GM18907 (cell line): ENCODE measurements around the gene GRIK3.
"Not testable (repeated sequence)": the region's sequence is repeated elsewhere in the genome, so short reads cannot be mapped to it uniquely, and the experiment has no call there.

Experiments
- ATAC-seq: cut with Tn5 transposase; IDR thresholded peaks from one replicate; pipeline ENCODE4 v1.9.1; 2021; ENCODE audit warnings: mild to moderate bottlenecking, moderate library complexity; ENCODE audit not compliant: unreplicated experiment

The GRIK3 gene

DNA sequence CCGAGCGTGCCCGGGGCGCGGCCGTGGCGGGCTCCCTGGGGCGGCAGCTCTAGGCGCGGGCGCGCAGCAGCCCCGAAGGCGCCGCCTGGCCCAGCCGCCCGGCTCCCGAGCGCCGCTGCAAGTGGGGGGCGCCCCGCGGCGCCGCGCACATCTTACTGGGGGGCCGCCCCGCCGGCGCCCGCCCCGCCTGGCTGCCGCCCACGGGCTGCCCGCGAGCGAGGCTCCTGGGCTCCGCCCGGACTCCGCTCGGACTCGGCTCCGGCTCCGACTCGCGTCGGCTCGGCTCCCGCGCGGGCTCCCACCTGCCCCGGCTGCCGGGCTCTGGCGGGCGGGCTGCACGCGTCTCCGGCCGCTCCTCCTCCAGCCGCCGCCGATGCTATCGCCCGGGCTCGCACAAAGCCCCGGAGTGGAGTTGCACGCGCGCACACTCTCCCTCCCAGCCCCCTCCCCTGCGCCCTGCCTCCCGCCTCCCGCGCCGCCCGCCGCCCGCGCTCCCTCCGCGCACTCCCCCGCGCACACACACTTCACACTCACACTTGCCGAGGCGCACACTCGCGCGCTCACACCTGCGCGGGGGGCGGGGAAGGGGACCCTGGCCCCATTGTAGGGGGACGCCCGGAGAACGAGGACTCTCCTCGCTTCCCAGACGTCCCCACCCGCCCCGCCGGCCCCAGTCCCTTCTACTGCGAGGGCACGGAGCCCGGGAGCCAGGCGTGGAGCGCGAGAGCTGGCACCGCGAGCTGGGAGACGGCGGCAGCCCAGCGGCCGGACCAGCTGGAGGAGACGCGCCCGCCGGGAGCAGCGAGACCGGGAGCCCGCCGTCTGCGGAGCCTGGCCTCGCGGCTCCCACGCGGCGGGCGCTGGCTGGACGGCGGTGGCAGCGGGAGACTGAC lies at the start of gene GRIK3:
Gene GRIK3, minus strand, starts transcription at position 395 of the 893 bp plus-strand sequence. CDS start 407 bp downstream, outside the sequence.
- no peak for ATAC-seq

DNA sequence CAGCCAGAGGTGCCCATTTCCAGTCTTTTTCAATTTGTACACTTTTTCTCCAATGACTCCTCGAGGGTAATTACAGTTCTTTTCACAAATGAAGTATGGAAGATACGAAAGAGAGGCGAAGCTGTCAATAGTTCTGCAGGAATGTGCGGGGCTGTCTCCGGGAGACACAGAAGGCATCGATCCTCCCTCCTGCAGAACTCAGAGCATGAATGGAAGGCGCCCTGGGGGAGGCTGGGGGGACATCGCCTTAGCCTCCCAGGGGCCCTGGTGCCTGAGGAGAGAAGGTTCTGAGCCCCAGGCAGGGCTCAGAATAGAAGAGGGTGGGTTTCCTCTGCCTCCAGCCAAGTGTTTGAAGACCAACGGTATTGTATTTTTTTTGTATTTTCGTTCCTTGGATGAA lies 49.7 kb upstream of the GRIK3 start:
- no peak for ATAC-seq

DNA sequence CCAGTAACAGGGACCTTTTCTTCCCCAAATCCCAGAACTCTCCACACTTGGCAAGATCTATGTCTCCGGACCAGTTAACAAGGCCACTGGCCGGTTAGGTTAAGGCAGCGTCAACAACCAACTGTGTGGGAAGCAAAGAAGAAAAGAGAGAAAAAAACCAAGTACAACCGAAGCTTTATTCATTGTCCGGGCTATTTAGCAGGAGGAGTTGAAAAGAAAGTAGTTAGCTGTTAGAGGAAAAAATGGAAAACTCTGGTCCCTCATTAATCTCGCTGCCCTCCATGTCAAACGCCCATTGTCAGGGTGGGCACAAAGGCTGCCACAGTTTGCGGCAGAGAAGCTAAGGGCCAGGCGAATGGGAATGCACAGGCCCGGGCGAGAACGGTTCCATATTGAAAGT lies 49.3 kb upstream of the GRIK3 start:
- no peak for ATAC-seq

DNA sequence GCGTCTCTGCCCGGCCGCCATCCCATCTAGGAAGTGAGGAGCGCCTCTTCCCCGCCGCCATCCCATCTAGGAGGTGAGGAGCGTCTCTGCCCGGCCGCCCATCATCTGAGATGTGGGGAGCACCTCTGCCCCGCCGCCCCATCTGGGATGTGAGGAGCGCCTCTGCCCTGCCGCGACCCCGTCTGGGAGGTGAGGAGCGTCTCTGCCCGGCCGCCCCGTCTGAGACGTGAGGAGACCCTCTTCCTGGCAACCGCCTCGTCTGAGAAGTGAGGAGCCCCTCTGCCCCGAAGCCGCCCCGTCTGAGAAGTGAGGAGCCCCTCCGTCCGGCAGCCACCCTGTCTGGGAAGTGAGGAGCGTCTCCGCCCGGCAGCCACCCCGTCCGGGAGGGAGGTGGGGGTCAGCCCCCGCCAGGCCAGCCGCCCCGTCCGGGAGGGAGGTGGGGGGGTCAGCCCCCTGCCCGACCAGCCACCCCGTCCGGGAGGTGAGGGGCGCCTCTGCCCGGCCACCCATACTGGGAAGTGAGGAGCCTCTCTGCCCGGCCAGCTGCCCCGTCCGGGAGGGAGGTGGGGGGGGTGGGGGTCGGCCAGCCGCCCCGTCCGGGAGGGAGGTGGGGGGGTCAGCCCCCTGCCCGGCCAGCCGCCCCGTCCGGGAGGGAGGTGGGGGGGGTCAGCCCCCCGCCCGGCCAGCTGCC lies 46.1 kb upstream of the GRIK3 start:
- ATAC-seq, result not testable (repeated sequence)

DNA sequence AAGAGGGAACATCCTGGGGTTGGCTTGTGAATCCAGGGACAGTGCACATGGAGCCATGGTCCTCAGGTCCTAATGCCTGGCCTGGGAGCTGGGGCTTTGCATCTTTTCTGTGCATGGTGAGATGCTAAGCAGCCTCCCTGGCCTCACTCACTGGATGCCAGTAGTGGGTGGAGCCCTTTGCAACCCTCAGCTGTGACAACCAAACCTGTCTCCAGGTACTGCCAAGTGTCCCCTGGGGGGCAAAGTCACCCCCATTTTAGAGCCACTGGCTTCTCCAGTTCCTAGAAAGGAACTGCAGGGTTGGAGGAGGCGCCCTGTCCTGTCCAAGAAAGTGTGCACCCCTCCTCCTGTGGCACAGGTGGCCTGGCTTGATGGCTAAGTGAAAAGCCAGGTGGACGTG lies 44.6 kb upstream of the GRIK3 start:
- no peak for ATAC-seq

DNA sequence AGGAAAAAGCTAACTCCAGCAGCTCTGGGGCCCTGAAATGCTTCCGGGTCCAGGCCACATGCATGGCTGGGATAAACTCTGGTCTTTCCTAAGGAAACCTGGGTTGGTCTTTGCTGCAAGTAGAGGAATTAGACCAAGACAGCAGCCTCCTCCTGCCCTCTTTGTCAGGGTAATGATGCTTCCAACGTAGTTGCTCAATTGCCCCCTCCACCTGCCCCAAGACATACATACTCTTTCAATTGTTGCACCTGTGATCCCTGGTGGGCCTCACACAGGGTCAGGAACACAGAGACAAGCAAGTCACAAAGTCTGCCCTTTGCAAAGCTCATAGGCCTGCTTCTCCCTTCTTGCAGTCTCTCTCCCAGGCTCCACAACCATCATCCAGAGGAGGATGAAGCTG lies 41.9 kb upstream of the GRIK3 start:
- no peak for ATAC-seq

DNA sequence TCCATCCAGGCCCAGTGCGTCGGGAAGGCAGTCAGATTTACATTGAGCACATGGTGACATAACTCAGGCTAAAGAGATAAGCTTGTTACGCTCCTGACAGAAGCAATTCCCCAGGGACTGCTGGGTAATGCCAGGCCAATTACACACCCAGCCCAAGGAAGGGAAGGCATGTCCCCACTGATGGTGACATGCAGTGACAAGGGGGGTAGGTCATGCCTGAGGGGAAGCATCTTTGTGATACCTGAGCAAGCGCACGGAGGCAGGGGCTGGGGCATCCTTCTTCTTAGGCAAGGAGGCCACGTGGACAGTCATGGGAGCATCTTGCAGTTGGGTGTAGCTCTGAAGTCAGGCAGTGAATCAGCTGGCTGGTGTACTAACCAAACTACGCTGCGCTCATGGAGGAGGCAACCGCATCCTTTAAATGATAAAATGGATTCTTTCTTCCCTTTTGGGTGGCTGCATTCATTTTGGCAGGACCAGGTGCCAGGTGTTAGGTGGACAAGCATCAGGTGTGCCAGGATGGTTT lies 39.6 kb upstream of the GRIK3 start:
- no peak for ATAC-seq

DNA sequence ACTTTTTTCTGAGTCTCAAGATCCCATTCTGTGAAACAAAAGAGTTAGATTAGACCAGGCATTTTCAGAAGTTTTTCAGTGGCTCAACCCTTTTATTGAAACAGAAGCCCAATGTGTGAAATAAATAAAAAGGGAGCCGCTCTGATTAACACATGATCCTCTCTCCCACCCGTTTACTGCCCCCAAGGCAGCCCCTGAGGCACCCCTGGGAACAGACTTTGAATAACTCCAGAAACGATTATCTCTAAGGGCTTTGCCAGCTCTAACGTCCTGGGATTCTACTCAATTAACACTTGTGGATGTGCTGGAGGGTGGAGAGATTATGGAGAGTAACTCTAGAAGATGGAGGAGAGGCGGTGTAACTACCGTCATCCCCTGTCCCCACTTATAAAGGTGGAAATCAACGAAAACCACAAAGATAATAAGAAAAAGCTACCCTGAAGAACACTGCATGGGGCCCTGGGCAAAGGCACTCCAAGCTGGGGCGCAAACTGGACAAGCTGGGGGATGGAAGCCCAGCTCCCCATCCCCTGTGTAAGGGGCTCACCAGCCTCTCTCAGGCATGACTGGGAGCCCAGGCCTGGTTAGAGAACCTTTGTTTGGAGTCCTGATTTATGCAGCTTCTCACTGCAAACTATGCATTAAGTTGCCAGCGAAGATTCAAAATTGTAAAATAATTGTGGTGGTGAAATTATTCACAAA lies 39.0 kb upstream of the GRIK3 start:
- no peak for ATAC-seq

DNA sequence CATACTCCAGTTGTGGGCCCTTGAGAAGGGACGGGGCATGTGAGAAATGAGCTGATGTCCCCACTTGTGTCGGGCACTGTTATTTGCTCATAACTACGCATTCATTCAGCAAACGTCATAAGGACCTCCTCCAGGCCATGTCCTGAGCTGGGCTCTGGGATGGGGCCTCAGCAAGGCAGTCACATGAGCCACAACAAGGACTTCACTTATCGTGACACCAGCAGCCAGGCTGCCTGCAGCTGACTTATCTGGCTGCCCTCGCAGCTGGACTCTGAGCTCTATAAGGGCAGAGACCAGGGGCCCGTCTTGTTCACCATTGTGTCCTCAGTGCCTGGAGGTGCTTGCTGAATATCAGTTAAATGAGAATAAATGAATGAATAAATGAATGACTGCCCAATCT lies 37.5 kb upstream of the GRIK3 start:
- ATAC-seq, result no peak

DNA sequence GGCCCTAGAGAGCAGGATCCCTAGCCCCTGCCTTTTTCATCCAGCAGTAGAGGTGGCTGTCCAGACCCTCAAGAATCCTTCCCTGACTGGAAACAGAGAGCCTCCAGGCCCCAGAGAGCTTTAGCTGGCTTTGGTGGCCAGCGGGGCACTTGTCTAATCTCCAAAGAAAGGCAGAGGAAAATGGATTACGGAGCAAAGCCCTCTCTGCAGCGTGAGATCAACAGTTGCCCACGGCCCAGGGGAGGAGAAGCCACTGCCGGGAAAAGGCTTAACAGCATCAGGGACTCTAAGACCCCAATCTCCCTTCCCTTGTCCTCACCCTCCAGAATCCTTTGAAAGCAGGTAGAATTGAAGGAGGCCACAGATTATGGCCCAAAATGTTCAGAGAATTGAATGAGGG lies 35.8 kb upstream of the GRIK3 start:
- no peak for ATAC-seq

DNA sequence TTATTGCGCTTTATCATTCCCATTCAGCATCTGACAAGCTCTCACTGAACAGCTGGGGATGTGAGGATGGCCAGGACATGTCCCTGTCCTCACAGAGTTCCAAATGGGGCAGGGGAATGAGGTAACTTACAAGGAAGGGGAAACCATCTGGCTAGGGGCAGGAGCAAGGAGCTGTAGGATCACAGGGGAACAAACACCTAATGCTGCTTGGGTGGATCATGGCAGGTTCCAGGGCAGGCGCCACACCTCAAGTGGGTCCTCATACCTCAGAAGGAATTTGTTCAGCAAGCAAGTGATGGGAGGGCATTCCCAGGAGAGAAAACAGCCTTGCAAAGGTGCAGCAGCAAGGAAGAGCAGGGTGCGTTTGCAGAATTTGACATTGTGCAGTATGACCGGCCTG lies 35.1 kb upstream of the GRIK3 start:
- no peak for ATAC-seq

DNA sequence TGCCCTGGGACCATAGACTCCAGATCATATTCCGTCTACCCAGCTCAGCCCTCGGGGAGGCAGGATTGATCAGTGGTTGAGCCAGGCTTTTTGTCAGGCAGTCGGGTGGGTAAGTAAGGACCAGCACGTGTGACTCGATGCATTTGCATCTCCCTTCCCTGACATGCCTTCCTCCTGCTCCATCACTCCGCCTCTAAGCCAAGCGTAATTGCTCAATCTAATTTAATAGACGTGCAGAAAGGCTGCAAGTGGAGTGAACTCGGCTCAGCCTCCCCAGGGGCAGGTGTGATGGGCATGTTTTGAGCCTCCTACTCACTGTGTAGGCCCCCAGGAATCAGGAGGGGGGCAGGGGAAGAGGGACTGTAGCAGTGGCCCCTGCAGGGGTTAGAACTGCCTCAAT lies 34.6 kb upstream of the GRIK3 start:
- no peak for ATAC-seq

DNA sequence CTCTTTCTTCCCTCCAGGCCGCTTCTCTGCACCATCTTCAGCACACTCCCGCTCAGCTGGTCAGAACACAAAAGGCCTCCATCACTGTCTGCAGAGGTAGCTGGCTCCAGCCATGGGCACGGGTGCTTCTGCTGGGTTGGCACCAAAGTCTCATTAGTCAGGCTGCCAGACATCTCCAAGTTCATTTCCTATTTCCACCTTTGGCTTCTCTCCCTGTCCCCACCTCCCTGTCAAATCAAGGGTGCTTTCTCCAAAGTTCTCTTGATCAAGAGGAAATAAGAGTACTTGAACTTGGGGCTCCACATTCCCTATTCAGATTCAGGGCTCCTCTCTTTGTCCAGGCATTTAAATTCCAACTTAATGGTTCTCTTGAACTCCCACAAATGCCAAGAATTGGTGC lies 33.9 kb upstream of the GRIK3 start:
- no peak for ATAC-seq

DNA sequence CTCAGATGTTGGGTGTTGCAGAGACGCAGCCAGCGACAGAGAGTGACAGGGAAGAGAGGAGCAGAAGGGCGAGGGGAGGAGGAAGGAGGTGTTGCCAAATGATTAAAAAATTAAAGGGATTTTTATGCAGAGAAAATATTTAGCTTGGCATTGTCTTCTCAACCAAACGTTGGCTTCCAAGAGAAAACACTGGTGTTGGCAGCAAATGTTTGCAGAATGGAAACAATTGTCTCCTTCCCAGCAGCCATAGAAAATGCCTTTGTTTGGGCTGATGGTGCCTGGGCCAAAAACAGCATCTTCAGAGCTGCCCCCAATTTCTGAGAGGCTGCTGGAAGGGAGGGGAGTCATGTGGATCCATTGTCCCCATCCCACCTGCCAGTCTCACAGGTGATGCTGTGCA lies 29.7 kb upstream of the GRIK3 start:
- no peak for ATAC-seq

DNA sequence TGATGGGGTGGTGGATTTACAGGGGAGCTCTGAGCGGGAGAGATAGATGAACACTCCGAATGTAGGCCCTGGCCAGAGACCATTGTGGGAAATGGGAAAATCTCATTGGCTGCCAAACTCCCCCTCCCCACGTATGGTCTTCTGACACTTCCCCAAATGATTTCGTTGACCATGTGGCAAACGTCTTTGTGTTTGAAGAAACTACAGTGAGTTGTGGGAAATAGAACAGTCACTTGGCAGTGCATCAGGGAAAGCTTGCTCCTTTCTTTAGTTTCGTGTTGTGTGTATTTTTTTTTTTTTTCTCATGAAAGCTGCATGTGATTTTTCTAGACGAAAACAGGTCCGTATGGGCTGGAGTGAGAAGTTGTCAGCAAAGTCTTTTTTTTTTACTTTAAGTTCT lies 25.0 kb upstream of the GRIK3 start:
- ATAC-seq, result no peak

DNA sequence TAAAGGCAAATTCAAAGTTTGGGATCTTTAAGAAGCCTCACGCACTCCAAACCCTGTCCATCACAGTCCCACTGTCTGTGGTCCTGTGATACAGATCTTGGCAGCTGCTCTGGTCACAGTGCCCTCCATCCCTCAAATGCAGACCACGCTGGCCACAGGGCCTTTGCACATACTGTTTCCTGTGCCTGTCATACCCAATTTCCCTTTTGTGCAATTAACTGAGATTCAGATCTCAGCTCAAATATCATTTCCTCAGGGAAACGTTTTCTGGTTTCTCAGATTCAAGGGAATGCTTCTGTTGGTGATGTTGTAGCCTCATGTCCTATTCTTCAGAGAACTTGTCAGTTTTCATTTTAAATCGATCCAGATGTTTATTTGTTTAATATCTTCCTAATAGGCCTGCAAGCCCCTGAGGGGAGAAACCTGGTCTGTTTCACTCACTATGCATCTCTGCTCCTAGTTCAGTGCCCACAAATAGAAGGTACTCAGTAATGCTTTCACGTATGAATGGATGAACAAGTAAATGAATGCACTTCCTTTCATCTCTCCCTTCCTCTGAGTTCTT lies 24.2 kb upstream of the GRIK3 start:
- ATAC-seq, result no peak

DNA sequence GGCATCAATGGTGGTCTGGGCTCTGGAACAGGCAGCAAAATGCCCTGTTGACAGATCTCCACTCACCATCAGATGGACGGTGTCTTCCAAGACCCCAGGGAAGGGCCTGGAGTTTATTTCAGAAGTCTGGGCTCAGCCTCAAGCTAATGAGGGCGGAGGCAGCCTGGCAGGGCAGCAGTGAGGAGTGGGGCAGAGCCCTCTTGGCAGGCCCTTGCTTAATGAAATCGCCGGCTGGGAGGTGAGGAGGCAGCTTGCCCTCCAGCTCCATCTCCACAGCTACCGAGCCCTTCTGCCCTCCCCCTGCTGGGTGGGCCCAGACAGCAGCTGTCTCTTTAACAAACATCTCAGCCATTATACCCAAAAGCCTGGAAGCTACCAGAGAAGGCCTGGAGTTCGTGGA lies 22.0 kb upstream of the GRIK3 start:
- no peak for ATAC-seq

DNA sequence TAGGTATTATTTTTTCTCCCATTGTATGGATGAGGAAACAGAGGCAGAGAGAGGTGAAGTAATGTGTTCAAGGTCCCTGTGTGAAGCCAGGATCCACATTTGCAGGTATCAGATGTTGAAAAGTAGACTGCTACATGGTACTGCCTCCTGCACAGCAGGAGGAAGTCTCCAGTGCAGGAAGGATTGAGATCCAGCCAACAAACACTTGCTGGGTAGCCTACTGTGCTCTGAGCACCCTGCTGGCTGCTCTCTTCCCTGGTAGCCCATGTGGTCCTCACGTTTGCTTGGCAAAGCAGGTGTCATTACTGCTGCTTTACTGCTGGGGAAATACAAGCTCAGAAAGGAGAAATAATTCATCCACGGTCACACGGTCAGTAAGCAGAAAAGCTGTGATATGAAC lies 21.3 kb upstream of the GRIK3 start:
- no peak for ATAC-seq

DNA sequence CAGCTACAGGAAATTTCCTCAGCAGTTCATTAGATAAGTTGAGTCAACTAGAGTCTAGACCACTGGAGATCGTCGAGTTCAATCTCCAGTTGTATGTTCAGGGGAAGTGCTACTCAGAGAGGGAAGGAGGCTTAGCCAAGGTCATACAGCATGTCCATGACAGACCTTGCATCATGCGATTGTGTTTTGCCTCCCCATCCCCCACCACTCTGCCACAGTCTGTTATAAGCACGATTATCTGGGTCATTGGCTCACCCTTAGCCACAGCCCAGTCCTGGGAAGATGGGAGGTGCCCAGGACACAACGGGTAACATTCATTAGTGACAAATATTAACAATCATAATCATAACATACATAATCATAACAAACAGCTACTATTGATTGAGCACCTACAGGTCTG lies 18.9 kb upstream of the GRIK3 start:
- ATAC-seq, result no peak

DNA sequence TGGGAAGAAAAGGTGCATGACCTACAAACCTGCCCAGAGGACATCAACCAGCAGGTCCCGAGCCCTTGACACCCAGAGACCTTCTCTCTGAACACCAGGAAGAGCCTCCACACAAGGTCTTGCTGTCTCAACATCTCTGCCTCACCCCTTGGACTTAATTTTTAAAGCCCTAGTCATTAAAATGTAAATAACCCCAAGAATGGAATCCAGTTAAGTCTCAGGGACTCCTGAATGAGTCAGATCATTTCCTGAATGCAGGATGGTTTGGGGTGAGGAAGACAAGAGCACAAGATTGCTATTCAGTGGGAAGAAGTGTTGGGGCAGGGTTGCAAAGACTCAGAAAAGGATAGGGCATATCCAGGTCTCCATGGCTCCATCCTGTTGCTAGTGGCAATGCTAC lies 17.8 kb upstream of the GRIK3 start:
- ATAC-seq, result no peak

DNA sequence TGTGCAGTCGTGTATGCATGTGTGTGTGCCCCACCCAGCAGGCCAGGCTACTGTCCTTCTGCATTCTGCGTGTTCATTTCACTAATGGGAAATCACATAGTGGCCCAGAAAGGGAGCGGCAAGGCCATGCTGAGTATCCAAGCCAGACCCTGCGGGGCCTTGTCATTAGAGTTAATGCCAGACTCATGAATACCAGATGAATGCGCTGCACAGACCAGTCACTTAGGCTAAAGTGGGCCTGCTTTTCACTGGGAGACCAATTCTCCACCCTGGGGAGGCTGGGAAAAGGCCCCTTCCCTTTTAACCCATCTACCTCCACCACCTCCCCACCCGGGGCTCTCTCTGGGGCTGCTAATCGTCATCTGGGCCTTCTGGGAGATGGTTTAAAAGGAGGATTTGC lies 17.0 kb upstream of the GRIK3 start:
- no peak for ATAC-seq
